GM13977 (cell line): ENCODE measurements around the gene IFT122.
A peak's percentile ranks its signal among the peaks of the same experiment; 100 is the strongest.

Source experiments
- DNase-seq: peaks from one replicate; pipeline ENCODE4 v3.0.0; 2012; ENCODE audit warnings: low spot score
- in situ Hi-C: fragments of 300-500 bp; cut with MboI; formaldehyde crosslinking; loops from one replicate; pipeline ENCODE4 v1.12.0; 2022; ENCODE audit warnings: low sequenced_read_pairs, low pct_unique_long_range_greater_than_20kb, mixed read lengths, inconsistent platforms; ENCODE audit not compliant: unreplicated experiment
- TF ChIP-seq, protein P1 (sequence below): IDR thresholded peaks from 2 replicates; pipeline ENCODE4 v1.5.1; 2012; ENCODE audit warnings: mild to moderate bottlenecking, control low read depth; ENCODE audit not compliant: insufficient read depth; ENCODE audit errors: extremely low read depth, missing control alignments

IFT122 gene

DNA sequence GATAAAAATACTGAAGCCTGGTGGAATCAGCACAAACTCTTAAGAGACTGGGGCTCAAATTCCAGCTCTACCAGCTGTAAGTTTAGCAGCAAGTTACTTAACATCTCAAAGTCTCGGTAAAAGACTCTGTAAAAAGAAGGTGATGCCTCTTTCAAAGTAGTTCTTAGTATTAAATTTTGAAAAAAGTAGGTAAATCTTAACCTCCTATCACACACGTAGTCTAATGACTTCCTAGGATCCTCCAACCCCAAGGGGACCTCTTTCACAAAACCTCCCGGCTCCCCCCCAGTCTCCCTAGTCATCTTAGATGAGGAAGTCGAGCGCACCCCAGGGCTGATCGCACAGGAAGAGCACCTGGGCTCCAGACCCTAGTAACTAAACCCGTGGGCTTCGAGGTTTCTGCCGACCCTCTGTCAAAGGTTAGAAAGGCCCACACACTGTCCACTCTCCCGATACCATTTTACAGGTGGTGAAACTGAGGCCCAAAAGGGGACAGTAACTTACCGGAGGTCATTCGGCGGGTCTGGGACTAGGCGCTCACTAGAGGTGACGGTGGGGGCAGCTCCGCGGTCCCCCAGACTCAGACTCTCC lies 703 bp upstream of the IFT122 start:
- TF ChIP-seq, protein P1, sequence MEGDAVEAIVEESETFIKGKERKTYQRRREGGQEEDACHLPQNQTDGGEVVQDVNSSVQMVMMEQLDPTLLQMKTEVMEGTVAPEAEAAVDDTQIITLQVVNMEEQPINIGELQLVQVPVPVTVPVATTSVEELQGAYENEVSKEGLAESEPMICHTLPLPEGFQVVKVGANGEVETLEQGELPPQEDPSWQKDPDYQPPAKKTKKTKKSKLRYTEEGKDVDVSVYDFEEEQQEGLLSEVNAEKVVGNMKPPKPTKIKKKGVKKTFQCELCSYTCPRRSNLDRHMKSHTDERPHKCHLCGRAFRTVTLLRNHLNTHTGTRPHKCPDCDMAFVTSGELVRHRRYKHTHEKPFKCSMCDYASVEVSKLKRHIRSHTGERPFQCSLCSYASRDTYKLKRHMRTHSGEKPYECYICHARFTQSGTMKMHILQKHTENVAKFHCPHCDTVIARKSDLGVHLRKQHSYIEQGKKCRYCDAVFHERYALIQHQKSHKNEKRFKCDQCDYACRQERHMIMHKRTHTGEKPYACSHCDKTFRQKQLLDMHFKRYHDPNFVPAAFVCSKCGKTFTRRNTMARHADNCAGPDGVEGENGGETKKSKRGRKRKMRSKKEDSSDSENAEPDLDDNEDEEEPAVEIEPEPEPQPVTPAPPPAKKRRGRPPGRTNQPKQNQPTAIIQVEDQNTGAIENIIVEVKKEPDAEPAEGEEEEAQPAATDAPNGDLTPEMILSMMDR, result no peak
- DNase-seq, result peak; percentile 42
- in situ Hi-C loops, result no loop called here

DNA sequence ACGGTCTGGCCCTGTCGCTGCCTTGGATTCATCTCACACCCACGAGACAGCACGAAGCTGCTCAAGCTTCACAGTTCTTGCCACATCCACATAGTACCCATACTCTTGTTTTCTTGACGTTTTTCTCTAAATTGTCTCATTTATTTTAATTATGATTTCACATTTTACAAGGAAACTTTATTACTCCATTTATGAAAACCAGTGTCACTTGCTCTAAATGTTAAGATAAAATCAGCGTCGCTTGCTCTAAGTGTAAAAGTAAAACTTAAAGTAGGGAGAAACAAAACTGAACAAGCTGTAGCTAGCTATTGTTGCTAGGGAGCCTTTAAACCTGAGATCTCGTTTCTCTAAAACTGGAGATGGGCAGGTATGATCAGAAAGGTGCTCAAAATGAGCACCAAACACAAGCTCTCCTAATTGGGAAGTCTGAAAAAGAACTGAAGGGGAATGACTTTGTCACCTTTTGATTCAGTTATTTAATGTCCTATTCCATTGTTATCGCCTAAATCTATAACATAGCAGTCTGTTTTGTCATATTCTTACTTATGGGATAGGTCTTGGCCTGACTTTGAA lies 680 bp downstream of the IFT122 start:
- DNase-seq, result peak; percentile 34
- in situ Hi-C loops, result no loop called here
- TF ChIP-seq, protein P1, result no peak

DNA sequence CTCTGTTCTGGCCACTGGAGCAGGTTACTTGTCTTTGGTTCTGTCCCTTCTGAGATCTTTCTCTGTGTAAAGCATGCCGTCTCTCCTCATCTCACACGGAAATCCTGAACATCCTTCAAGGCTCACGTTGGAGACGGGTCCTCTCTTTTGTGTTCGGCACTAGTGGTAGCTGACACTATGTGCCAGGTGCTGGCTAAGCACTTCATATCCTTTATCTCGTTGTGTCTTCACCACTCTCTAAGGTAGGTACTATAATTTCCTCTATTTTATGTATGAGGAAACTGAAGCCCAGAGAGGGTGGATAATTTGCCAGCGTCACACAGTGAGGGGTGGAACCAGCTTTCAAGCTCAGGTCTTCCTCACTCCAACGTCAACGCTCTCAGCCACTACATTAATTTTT lies 1.2 kb downstream of the IFT122 start:
- DNase-seq, result no peak
- TF ChIP-seq, protein P1, result no peak
- in situ Hi-C loops, result no loop called here

DNA sequence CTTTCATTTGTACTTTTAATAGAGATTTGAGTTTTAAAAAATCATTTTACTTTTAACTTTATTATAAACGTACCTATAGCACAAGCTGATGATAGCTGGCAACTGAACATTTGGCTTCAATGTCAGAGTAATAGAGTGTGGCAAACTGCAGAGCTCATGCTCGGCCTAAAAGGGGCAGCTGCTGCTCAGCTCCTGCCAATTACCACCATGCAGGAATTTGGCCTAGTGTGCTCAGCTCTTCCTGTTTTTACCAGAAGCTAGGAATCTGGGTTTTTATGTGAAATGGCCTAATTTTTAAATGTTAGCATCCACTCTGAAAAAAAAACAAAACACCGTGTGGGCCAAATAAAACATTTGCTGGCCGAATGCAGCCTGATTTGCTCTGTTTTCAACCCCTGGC lies 1.8 kb downstream of the IFT122 start:
- TF ChIP-seq, protein P1, result no peak
- no peak for DNase-seq
- in situ Hi-C loops, result no loop called here

DNA sequence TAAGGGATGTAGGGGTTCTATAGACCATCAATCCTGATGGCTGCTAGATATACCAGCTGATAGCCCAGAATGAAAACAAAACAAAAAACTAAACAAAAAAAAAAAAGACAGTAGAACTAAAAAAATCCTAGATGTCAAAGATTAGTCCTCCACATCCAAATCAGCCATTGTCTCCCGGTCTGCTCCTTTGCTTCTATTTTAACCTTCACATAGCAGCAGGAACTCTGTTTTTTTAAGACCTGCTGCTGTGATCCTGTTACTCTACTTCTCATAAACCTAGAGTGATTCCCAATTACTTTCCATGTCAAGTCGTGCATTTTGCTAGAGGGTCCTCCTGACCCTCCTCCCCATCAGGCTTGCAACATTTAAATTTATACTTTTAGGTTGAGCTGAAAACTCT lies 2.5 kb downstream of the IFT122 start:
- DNase-seq, result no peak
- TF ChIP-seq, protein P1, result no peak
- in situ Hi-C loops, result no loop called here

DNA sequence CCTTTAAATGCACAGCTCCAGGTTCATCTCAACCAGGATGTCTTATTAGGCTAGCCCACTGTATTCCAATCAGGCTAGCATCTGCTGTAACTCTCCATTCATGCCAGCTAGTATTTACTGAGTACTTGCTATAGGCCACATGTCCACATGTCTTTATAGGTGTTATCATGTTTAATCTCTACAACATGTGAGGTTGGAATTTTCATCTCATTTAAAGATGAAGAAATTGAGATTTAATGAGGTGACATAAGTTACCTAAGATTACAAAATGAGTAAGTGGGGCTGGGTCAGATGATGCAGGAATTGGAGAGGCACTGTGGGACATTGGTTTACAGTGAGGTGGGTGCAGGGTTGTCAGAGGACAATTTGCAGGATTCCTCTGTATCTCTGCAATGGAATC lies 2.9 kb downstream of the IFT122 start:
- in situ Hi-C loops, result no loop called here
- TF ChIP-seq, protein P1, result no peak
- DNase-seq, result no peak
